ENCODE measurements around the gene TMPRSS11D.

The TMPRSS11D gene, protein sequence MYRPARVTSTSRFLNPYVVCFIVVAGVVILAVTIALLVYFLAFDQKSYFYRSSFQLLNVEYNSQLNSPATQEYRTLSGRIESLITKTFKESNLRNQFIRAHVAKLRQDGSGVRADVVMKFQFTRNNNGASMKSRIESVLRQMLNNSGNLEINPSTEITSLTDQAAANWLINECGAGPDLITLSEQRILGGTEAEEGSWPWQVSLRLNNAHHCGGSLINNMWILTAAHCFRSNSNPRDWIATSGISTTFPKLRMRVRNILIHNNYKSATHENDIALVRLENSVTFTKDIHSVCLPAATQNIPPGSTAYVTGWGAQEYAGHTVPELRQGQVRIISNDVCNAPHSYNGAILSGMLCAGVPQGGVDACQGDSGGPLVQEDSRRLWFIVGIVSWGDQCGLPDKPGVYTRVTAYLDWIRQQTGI

GRCh38 chr4:67883902-67884301 lies at the start of gene TMPRSS11D:
Gene TMPRSS11D (minus strand): TSS chr4:67884002. CDS start chr4:67883933, 69 bp downstream.
- no peak for DNase-seq

DNA sequence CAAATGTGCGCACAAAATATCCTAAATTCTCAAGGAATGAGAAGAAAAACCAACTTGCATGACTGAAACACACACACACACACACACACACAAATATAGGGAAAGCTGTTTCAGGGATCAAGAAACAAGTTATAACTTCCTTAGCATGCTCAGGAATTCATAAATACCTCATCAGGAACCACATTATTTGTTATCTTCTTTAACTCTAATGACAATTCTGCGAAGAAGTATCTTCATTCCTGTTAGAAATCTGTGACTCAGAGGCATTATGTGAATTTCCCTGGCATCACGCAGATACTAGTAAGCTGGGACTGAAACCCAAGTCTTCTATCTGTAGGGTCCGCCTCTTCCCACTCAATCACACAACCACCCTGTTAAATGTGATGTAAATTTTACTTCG lies 49.2 kb upstream of the TMPRSS11D start:
- DNase-seq: no peak

- DNase-seq: no peak
Measured at GRCh38 chr4:67931256-67931655, 47.5 kb upstream of the TMPRSS11D start.

GRCh38 chr4:67929426-67929825 lies 45.6 kb upstream of the TMPRSS11D start:
- DNase-seq: no peak

GRCh38 chr4:67928546-67928945 lies 44.7 kb upstream of the TMPRSS11D start:
- DNase-seq: no peak

- DNase-seq: no peak
Measured at GRCh38 chr4:67927251-67927650, 43.4 kb upstream of the TMPRSS11D start.

GRCh38 chr4:67926485-67926884 lies 42.7 kb upstream of the TMPRSS11D start:
- no peak for DNase-seq

GRCh38 chr4:67922697-67923096 lies 38.9 kb upstream of the TMPRSS11D start:
- no peak for DNase-seq

- DNase-seq: no peak
Measured at GRCh38 chr4:67918428-67918827, 34.6 kb upstream of the TMPRSS11D start.

GRCh38 chr4:67915400-67915966 lies 31.7 kb upstream of the TMPRSS11D start:
- DNase-seq: no peak

DNA sequence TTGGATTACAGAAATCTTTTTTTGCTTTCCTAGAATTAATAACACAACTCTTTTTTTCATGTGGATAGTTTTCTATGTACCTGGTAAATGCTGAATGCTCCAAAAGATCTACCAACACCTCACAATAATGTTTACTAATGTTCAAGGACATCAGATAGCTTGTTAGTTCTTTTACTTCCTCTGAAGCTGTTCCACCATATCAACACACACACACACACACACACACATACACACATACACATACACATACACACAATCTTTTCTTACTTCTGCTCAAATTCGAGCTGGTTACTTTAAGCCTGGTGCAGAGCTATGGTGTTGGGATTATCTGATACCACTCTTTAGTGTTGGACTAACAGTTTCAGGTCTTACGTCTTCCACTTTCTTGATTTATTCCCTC lies 28.3 kb upstream of the TMPRSS11D start:
- DNase-seq: no peak

DNA sequence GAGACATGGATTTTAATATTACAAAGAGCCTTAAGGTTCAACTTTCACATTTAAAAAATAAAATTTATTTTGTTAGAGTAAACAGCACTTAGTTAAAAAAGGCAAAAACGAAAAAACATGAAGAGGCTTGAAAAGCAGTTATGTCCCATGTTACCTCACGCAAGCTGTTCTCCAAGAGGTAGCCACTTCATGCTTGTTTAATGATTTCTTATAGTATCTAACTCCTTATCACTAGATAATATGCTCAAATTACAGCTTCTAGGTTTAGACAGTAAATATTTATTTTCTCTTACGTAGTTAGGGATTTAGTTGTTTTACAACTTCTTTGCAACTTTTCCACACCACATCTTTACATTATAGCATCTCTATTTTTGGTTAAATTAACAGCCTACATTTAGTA lies 27.8 kb upstream of the TMPRSS11D start:
- no peak for DNase-seq

DNA sequence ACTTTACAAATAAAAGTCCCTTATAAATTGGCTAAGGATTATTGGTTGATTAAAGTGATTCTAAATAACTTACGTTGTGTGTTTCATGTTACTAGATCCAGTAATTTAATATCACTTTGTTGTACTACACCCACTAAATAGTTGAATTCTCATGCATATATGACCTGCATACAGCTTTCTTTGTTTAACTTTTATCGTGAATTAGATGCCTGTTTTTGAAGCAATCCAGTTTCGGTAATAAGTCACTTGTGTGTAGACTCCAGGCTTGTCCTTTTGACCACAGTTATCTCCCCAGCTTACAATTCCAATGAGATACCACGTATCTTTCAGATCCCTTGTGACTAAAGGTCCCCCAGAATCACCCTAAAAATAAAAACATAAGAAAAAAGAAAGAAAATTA lies 27.3 kb upstream of the TMPRSS11D start:
- no peak for DNase-seq

- no peak for DNase-seq
Measured at GRCh38 chr4:67910585-67910905, 26.7 kb upstream of the TMPRSS11D start.

- no peak for DNase-seq
Measured at GRCh38 chr4:67909905-67910584, 26.2 kb upstream of the TMPRSS11D start.

- DNase-seq: no peak
Measured at GRCh38 chr4:67907650-67908049, 23.8 kb upstream of the TMPRSS11D start.

DNA sequence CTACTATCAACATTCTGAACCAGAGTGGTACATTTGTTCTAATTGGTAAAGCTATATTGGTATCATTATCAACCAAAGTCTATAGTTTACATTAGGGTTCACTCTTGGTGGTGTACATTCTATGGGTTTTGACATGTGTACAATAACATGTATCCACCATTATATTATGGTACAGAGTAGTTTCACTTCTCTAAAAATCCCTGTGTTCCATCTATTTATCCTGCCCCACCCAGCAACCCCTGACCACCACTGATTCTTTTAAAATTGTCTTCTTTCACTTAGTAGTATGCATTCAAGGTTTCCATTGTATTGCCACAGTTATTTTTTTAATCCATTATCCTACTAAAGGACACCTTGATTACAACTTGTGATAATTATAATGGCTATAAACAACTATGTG lies 15.3 kb upstream of the TMPRSS11D start:
- no peak for DNase-seq

DNA sequence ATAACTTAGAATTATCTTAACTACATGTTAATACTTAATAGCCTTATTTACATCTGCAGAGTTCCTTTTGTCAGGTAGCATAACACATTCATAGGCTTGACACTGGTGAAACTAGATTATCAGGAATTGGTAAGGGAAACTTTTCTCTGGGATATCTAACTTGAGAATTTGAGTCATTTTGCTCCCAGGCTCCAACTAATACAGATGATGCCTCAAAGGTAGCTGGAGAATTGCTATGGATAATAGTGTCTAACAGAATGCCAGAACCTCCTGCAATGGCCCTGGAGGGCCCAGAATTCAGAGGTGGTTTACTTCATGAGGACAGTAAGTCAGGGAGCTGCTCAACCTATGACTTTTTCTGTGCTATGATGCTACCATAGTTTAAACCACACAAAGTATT lies 13.9 kb upstream of the TMPRSS11D start:
- no peak for DNase-seq

DNA sequence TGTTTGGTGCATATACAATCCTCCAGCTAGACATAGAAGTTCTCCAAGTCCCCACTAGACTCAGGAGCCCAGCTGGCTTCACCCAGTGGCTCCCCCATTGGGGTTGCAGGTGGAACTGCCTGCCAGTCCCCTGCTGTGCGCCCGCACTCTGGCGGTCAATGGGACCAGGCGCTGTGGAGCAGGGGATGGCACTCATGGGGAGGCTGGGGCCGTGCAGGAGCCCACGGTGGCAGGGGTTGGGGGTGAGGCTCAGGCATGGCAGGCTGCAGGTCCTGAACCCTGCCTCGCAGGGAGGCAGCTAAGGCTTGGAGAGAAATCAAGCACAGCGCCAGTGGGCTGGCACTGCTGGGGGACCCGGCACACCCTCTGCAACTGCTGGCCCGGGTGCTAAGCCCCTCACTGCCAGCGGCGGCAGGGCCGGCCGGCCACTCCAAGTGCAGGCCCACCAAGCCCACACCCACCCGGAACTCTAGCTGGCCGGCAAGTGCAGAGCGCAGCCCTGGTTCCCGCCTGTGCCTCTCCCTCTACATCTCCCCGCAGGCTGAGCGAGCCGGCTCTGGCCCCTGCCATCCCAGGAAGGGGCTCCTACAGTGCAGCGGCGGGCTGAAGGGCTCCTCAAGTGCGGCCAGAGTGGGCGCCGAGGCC lies 12.7 kb upstream of the TMPRSS11D start:
- no peak for DNase-seq

- DNase-seq: no peak
Measured at GRCh38 chr4:67894659-67895058, 10.9 kb upstream of the TMPRSS11D start.

- DNase-seq: no peak
Measured at GRCh38 chr4:67892905-67893304, 9.1 kb upstream of the TMPRSS11D start.

- DNase-seq: no peak
Measured at GRCh38 chr4:67892253-67892652, 8.5 kb upstream of the TMPRSS11D start.

GRCh38 chr4:67891645-67892044 lies 7.8 kb upstream of the TMPRSS11D start:
- no peak for DNase-seq

DNA sequence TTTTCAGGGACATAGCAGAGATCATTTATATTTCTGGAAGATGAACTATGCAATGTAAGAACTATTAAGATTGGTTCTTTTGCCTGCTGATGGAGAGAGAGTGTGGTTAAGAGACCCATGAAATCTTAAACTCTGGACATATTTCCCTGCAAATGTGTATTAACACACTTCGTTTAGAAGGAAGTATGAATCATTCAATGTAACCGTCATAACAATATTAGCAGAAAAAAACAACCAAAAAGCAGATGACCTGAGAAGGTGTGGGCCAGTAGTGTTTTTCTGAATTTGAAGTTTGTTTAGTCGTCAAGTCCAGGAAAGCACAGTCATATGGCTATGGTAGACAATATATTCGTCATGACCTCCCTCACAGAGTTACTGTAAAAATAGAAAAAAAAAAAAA lies 2.5 kb upstream of the TMPRSS11D start:
- no peak for DNase-seq
